ENCODE measurements around the gene ANKLE2. TPM values are rescaled to one million over a fixed set of nuclear protein-coding genes. Genes with fewer than 3 reads are reported as not detected.

Gene ANKLE2
- total RNA-seq, 2 experiments from 2014 or later = 110 to 111 TPM

DNA sequence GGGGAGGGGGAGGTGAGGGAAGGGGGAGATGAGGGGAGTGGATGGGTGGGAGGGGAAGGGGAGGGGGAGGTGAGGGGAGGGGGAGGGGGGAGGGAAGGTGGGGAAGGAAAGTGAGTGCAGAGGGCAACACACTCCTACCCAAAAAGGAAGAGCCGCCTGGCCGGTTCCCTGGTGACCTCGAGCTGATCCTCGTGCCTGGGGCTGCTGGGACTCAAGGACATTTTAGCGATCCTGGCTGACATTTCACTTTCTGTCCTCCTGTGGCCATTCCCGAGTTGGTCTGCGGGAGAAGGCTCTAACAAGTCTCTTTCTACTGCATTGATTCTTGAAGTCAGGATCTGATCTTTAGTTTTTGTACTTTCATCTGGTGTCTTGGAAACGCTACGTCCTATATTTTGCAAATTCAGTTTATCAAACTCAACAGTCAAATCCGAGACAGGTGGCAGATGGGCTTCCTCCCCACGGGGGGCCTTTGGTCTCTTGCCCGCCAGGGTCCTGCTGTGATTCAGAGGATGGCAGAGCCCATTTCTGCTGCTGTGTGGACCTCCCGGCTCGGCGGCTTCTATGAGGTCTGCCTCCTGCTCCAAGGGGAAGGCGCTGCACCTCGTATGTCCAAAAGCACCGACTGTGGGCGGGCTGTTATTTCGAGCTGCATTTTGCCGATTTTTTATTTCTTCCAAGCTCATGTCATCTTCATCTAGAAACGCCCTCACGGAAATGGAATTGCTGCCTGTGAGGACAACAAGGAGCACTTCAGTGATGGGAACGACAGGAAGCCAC lies 31.9 kb downstream of the ANKLE2 start:
- intact Hi-C loops (cut with DNase I, micrococcal nuclease) = no loop called here
- ATAC-seq (no peak), DNase-seq (no peak)
- CTCF ChIA-PET = interaction anchor here (0.9 kb wide), 1 partner anchor 11 kb away, joined by 3 read pairs; no protein-coding TSS in a partner anchor
- Mint-ChIP-seq H3K27me3 (no peaks in the 10 kb centered on the region), H3K4me1 (no peaks in the 10 kb centered on the region), H3K27ac (no peak overlapping the region), H3K9me3 (ENCODE audit: low read depth) (no peaks in the 10 kb centered on the region), H3K4me3 (no peak overlapping the region), H3K36me3 (ENCODE audit: low read depth) (peaks cover 86% of the 10 kb centered on the region)
- POLR2A ChIA-PET = no interaction called here

DNA sequence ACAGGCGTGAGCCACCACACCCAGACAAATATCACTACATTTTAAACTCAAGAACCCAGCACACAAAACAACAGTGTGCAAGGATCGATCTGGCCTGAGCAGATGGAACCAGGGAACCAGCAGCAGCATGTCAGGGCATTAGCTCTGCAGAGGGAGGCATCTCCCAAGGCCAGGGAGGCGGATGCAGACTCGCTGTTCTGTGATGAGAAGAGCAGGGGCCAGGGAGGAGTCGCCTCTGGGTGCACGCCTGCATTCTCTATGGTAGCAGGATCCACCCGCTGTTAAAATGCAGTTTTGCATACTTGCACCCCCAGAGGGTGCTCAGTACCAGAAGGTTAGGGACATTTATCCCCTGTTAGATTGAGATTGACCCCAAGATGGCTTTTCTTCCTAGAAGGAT lies 33.1 kb downstream of the ANKLE2 start:
- Mint-ChIP-seq H3K9me3 (ENCODE audit: low read depth) (no peaks in the 10 kb centered on the region), H3K27ac (no peak overlapping the region), H3K36me3 (ENCODE audit: low read depth) (peaks cover 84% of the 10 kb centered on the region), H3K4me3 (no peak overlapping the region), H3K27me3 (no peaks in the 10 kb centered on the region), H3K4me1 (peaks cover 3% of the 10 kb centered on the region)
- no peak for DNase-seq
- intact Hi-C loops (cut with DNase I, micrococcal nuclease) = no loop called here
- no peak for ATAC-seq
- ChIA-PET POLR2A (no interaction called here), CTCF (interaction anchor here (0.8 kb wide), 1 partner anchor 40 kb away, joined by 3 read pairs; no protein-coding TSS in a partner anchor)

- intact Hi-C loops (cut with DNase I, micrococcal nuclease) = no loop called here
- DNase-seq (no peak), ATAC-seq (no peak)
- H3K4me3 Mint-ChIP-seq = no peak overlapping the region
- no peaks in the 10 kb centered on the region for H3K27me3 Mint-ChIP-seq
- POLR2A ChIA-PET = no interaction called here
- CTCF ChIA-PET = no interaction called here
- H3K36me3 Mint-ChIP-seq (ENCODE audit: low read depth) = peaks cover 77% of the 10 kb centered on the region
- H3K4me1 Mint-ChIP-seq = peaks cover 3% of the 10 kb centered on the region
- no peak overlapping the region for H3K27ac Mint-ChIP-seq
- no peaks in the 10 kb centered on the region for H3K9me3 Mint-ChIP-seq (ENCODE audit: low read depth)
These were observed 34.4 kb downstream of the ANKLE2 start for GRCh38 chr12:132727091-132727794.

- ATAC-seq = no peak
- Mint-ChIP-seq H3K4me3 (no peak overlapping the region), H3K36me3 (ENCODE audit: low read depth) (peaks cover 74% of the 10 kb centered on the region), H3K27me3 (no peaks in the 10 kb centered on the region), H3K4me1 (peaks cover 3% of the 10 kb centered on the region), H3K9me3 (ENCODE audit: low read depth) (no peaks in the 10 kb centered on the region), H3K27ac (no peak overlapping the region)
- POLR2A ChIA-PET = no interaction called here
- CTCF ChIA-PET = no interaction called here
- DNase-seq = no peak
- intact Hi-C loops (cut with DNase I, micrococcal nuclease) = no loop called here
These were observed 35.2 kb downstream of the ANKLE2 start for GRCh38 chr12:132726386-132726785.

- no peak for DNase-seq
- Mint-ChIP-seq H3K27ac (no peak overlapping the region), H3K4me1 (peaks cover 3% of the 10 kb centered on the region), H3K36me3 (ENCODE audit: low read depth) (peaks cover 70% of the 10 kb centered on the region), H3K9me3 (ENCODE audit: low read depth) (no peaks in the 10 kb centered on the region), H3K27me3 (no peaks in the 10 kb centered on the region), H3K4me3 (no peak overlapping the region)
- intact Hi-C loops (cut with DNase I, micrococcal nuclease) = no loop called here
- ChIA-PET CTCF (no interaction called here), POLR2A (no interaction called here)
- no peak for ATAC-seq
These were observed 37.0 kb downstream of the ANKLE2 start for GRCh38 chr12:132724506-132725241.

- Mint-ChIP-seq H3K27me3 (no peaks in the 10 kb centered on the region), H3K4me3 (no peak overlapping the region), H3K4me1 (peaks cover 3% of the 10 kb centered on the region), H3K27ac (peak overlapping the region; percentile 45), H3K36me3 (ENCODE audit: low read depth) (peaks cover 73% of the 10 kb centered on the region), H3K9me3 (ENCODE audit: low read depth) (no peaks in the 10 kb centered on the region)
- intact Hi-C loops (cut with DNase I, micrococcal nuclease) = no loop called here
- ATAC-seq = no peak
- POLR2A ChIA-PET = no interaction called here
- DNase-seq = no peak
- CTCF ChIA-PET = no interaction called here
These were observed 37.9 kb downstream of the ANKLE2 start for GRCh38 chr12:132723764-132724140.

GRCh38 chr12:132723015-132723763 lies 38.4 kb downstream of the ANKLE2 start:
- DNase-seq = no peak
- intact Hi-C loops (cut with DNase I, micrococcal nuclease) = no loop called here
- no peaks in the 10 kb centered on the region for H3K9me3 Mint-ChIP-seq (ENCODE audit: low read depth)
- H3K4me3 Mint-ChIP-seq = no peak overlapping the region
- no peak for ATAC-seq
- ChIA-PET POLR2A (no interaction called here), CTCF (interaction anchor here (0.7 to 1.1 kb wide), 2 partner anchors 10 to 163 kb away, joined by 3 read pairs; no protein-coding TSS in a partner anchor)
- peaks cover 3% of the 10 kb centered on the region for H3K4me1 Mint-ChIP-seq
- peak overlapping the region; percentile 45 for H3K27ac Mint-ChIP-seq
- H3K36me3 Mint-ChIP-seq (ENCODE audit: low read depth) = peaks cover 70% of the 10 kb centered on the region
- no peaks in the 10 kb centered on the region for H3K27me3 Mint-ChIP-seq

GRCh38 chr12:132720606-132721345 lies 40.9 kb downstream of the ANKLE2 start:
- no peak overlapping the region for H3K27ac Mint-ChIP-seq
- POLR2A ChIA-PET = interaction anchor here (0.6 kb wide), 1 partner anchor 158 kb away, joined by 3 read pairs; no protein-coding TSS in a partner anchor

GRCh38 chr12:132719954-132720324 lies 41.7 kb downstream of the ANKLE2 start:
- intact Hi-C loops (cut with DNase I, micrococcal nuclease) = loop anchor here in 1 of 2 experiments (10.0 kb wide), 1 partner anchor 575 kb away; the partner anchor contains the start of genes DDX51 and NOC4L
- no peak for DNase-seq
- Mint-ChIP-seq H3K27me3 (no peaks in the 10 kb centered on the region), H3K9me3 (ENCODE audit: low read depth) (no peaks in the 10 kb centered on the region), H3K36me3 (ENCODE audit: low read depth) (peaks cover 59% of the 10 kb centered on the region), H3K4me3 (no peak overlapping the region), H3K4me1 (peaks cover 3% of the 10 kb centered on the region), H3K27ac (no peak overlapping the region)
- ATAC-seq = no peak
- ChIA-PET CTCF (no interaction called here), POLR2A (no interaction called here)

More at GRCh38 chr12:132720606-132721345, 40.9 kb downstream of the ANKLE2 start:
- Mint-ChIP-seq H3K36me3 (ENCODE audit: low read depth) (peaks cover 64% of the 10 kb centered on the region), H3K9me3 (ENCODE audit: low read depth) (no peaks in the 10 kb centered on the region), H3K4me3 (no peak overlapping the region), H3K27me3 (no peaks in the 10 kb centered on the region), H3K4me1 (peaks cover 3% of the 10 kb centered on the region)
- DNase-seq (no peak), ATAC-seq (no peak)
- CTCF ChIA-PET = no interaction called here
- intact Hi-C loops (cut with DNase I, micrococcal nuclease) = no loop called here

- peak; percentile 5 for ATAC-seq
- H3K4me1 Mint-ChIP-seq = peaks cover 5% of the 10 kb centered on the region
These were observed 42.3 kb downstream of the ANKLE2 start for GRCh38 chr12:132719141-132719953.

More at GRCh38 chr12:132719141-132719953, 42.3 kb downstream of the ANKLE2 start:
- Mint-ChIP-seq H3K9me3 (ENCODE audit: low read depth) (no peaks in the 10 kb centered on the region), H3K4me3 (no peak overlapping the region), H3K27ac (no peak overlapping the region), H3K27me3 (no peaks in the 10 kb centered on the region), H3K36me3 (ENCODE audit: low read depth) (peaks cover 59% of the 10 kb centered on the region)
- intact Hi-C loops (cut with DNase I, micrococcal nuclease) = loop anchor here in 1 of 2 experiments (10.0 kb wide), 1 partner anchor 575 kb away; the partner anchor contains the start of genes DDX51 and NOC4L
- ChIA-PET CTCF (interaction anchor here (0.6 kb wide), 1 partner anchor 526 kb away, joined by 3 read pairs; no protein-coding TSS in a partner anchor), POLR2A (interaction anchor here (0.6 to 1.0 kb wide), 2 partner anchors 41 to 298 kb away, joined by 3 to 5 read pairs; no protein-coding TSS in a partner anchor)
- no peak for DNase-seq
